H1 (cell line): ENCODE measurements around the gene EML1. TPM values are rescaled to one million over a fixed set of nuclear protein-coding genes. Genes with fewer than 3 reads are reported as not detected.

Source experiments
- CTCF ChIA-PET: fragments of 300-600 bp; sonication (Branson Sonifier 250); formaldehyde crosslinking; loops from one replicate; lab custom pipeline; 2021; ENCODE audit not compliant: partially characterized antibody; lab: Charles Lee
- POLR2A ChIA-PET: fragments of 300-600 bp; sonication (Branson Sonifier 250); formaldehyde crosslinking; loops from one replicate; lab custom pipeline; 2021; ENCODE audit warnings: inconsistent platforms; ENCODE audit not compliant: partially characterized antibody; lab: Charles Lee
- DNase-seq, 2 experiments: peaks; one replicate each; pipeline versions ENCODE4 v3.0.0 to v3.0.0-alpha.2; 2010 to 2022; ENCODE audit warnings: low spot score in 2 of 2, low read depth in 1 of 2, mixed read lengths in 1 of 2
- FAIRE-seq: peaks from 2 replicates; lab custom pipeline; 2011; peaks lifted over from hg19 to GRCh38; lab: Jason Lieb, UNC
- H2AFZ ChIP-seq: 2 replicates; pipeline ENCODE4 v1.8.1; 2012; ENCODE audit warnings: low read length, inconsistent platforms
- H2AK5ac ChIP-seq: 2 replicates; pipeline ENCODE4 v1.6.1; 2013; ENCODE audit warnings: low read depth, low read length
- H2BK120ac ChIP-seq: replicated peaks from 2 replicates; pipeline ENCODE3; 2013; ENCODE audit warnings: low read depth, low read length, inconsistent platforms
- H2BK12ac ChIP-seq: 2 replicates; pipeline ENCODE4 v1.6.1; 2013; ENCODE audit warnings: low read depth, low read length
- H2BK15ac ChIP-seq: 2 replicates; pipeline ENCODE4 v1.6.1; 2013; ENCODE audit warnings: low read length
- H2BK20ac ChIP-seq: 2 replicates; pipeline ENCODE4 v1.6.1; 2013; ENCODE audit warnings: low read length
- H2BK5ac ChIP-seq: 2 replicates; pipeline ENCODE4 v1.6.1; 2013; ENCODE audit warnings: low read depth, low read length
- H3K14ac ChIP-seq: 2 replicates; pipeline ENCODE4 v1.6.1; 2013; ENCODE audit warnings: inconsistent platforms; ENCODE audit not compliant: insufficient read length
- H3K18ac ChIP-seq: 2 replicates; pipeline ENCODE4 v1.6.1; 2013; ENCODE audit warnings: low read length; ENCODE audit errors: extremely low read depth
- H3K23ac ChIP-seq: 2 replicates; pipeline ENCODE4 v1.6.1; 2013; ENCODE audit warnings: inconsistent platforms; ENCODE audit not compliant: insufficient read length
- H3K23me2 ChIP-seq: 2 replicates; pipeline ENCODE4 v1.6.1; 2013; ENCODE audit warnings: low read depth, low read length
- H3K27ac ChIP-seq: 2 replicates; pipeline ENCODE4 v1.6.1; 2011; ENCODE audit warnings: low read depth, low read length, inconsistent platforms
- H3K27me3 ChIP-seq, 4 experiments: replicated peaks in 1 of 4; 1 replicate in 1 of 4; 2 replicates in 3 of 4; pipeline versions ENCODE4 v1.6.1 to v1.8.1; 2011 to 2013; ENCODE audit warnings: low read length in 3 of 4, mild to moderate bottlenecking in 3 of 4, inconsistent platforms in 2 of 4, mixed read lengths in 2 of 4, moderate library complexity in 1 of 4; ENCODE audit not compliant: control insufficient read depth in 3 of 4, insufficient read depth in 3 of 4; ENCODE audit errors: extremely low read depth in 1 of 4
- H3K36me3 ChIP-seq, 4 experiments: 2 replicates each; pipeline versions ENCODE4 v1.6.1 to v1.8.1; 2011 to 2013; ENCODE audit warnings: mild to moderate bottlenecking in 4 of 4, low read length in 3 of 4, moderate library complexity in 2 of 4, control low read depth in 1 of 4, inconsistent platforms in 1 of 4; ENCODE audit not compliant: insufficient read depth in 4 of 4, control insufficient read depth in 2 of 4
- H3K4ac ChIP-seq: replicated peaks from 2 replicates; pipeline ENCODE3; 2013; ENCODE audit warnings: low read length, low read depth, mixed read lengths, inconsistent platforms; ENCODE audit not compliant: insufficient read length
- H3K4me1 ChIP-seq, 4 experiments: replicated peaks in 1 of 4; 1 replicate in 1 of 4; 2 replicates in 3 of 4; pipeline versions ENCODE4 v1.6.1 to v1.8.1; 2011 to 2013; ENCODE audit warnings: low read length in 3 of 4, inconsistent platforms in 2 of 4, mixed read lengths in 1 of 4; ENCODE audit not compliant: insufficient read depth in 4 of 4, control insufficient read depth in 3 of 4
- H3K4me2 ChIP-seq, 2 experiments: 2 replicates each; pipeline versions ENCODE4 v1.6.1 to v1.8.1; 2011 to 2013; ENCODE audit warnings: low read depth in 2 of 2, low read length in 2 of 2, control low read depth in 1 of 2, inconsistent platforms in 1 of 2, mild to moderate bottlenecking in 1 of 2; ENCODE audit not compliant: insufficient read depth in 1 of 2
- H3K4me3 ChIP-seq, 4 experiments: fragments of 200-600, 300-600 bp in 1 of 4; sonication (generic), shearing (Covaris generic), sonication (Bioruptor Twin) in 1 of 4; 2 replicates each; pipeline versions ENCODE4 v1.5.1 to v1.8.1; 2011 to 2016; ENCODE audit warnings: low read length in 4 of 4, low read depth in 3 of 4, control low read depth in 2 of 4, inconsistent platforms in 2 of 4, mild to moderate bottlenecking in 2 of 4, mixed read lengths in 1 of 4, moderate library complexity in 1 of 4; ENCODE audit not compliant: insufficient read depth in 2 of 4; ENCODE audit errors: extremely low read depth in 1 of 4
- H3K56ac ChIP-seq: replicated peaks from 2 replicates; pipeline ENCODE3; 2013; ENCODE audit warnings: low read depth, mild to moderate bottlenecking, mixed read lengths, low read length, inconsistent platforms; ENCODE audit not compliant: insufficient read length
- H3K79me1 ChIP-seq: 2 replicates; pipeline ENCODE4 v1.6.1; 2013; ENCODE audit warnings: low read depth, low read length, control low read depth
- H3K79me2 ChIP-seq, 2 experiments: 2 replicates each; pipeline versions ENCODE4 v1.6.1 to v1.8.1; 2012 to 2013; ENCODE audit warnings: low read length in 2 of 2, mild to moderate bottlenecking in 2 of 2, inconsistent platforms in 1 of 2; ENCODE audit not compliant: insufficient read depth in 2 of 2, control insufficient read depth in 1 of 2
- H3K9ac ChIP-seq, 4 experiments: replicated peaks in 1 of 4; 1 replicate in 1 of 4; 2 replicates in 3 of 4; pipeline versions ENCODE4 v1.6.1 to v1.8.1; 2011 to 2013; ENCODE audit warnings: low read depth in 3 of 4, low read length in 3 of 4, control low read depth in 2 of 4, mild to moderate bottlenecking in 2 of 4, moderate library complexity in 2 of 4, inconsistent platforms in 1 of 4; ENCODE audit errors: extremely low read depth in 1 of 4
- H3K9me3 ChIP-seq, 2 experiments: 2 replicates each; pipeline versions ENCODE4 v1.6.1 to v1.8.1; 2012 to 2013; ENCODE audit warnings: mild to moderate bottlenecking in 2 of 2, moderate library complexity in 2 of 2, control low read depth in 1 of 2, inconsistent platforms in 1 of 2, low read depth in 1 of 2, low read length in 1 of 2, mixed read lengths in 1 of 2; ENCODE audit not compliant: insufficient read depth in 2 of 2
- H4K20me1 ChIP-seq, 2 experiments: replicated peaks in 1 of 2; 2 replicates each; pipeline versions ENCODE3 to v1.8.1; 2011 to 2013; ENCODE audit warnings: inconsistent platforms in 2 of 2, low read length in 2 of 2, mild to moderate bottlenecking in 1 of 2; ENCODE audit not compliant: insufficient read depth in 2 of 2, control insufficient read depth in 1 of 2
- H4K5ac ChIP-seq: 2 replicates; pipeline ENCODE4 v1.6.1; 2013; ENCODE audit warnings: low read length, low read depth, mixed read lengths, inconsistent platforms; ENCODE audit not compliant: insufficient read length
- H4K8ac ChIP-seq: 2 replicates; pipeline ENCODE4 v1.8.0; 2013; ENCODE audit warnings: mild to moderate bottlenecking, moderate library complexity, low read length, inconsistent platforms; ENCODE audit not compliant: insufficient read depth; ENCODE audit errors: extremely low read depth
- H4K91ac ChIP-seq: replicated peaks from 2 replicates; pipeline ENCODE3; 2013; ENCODE audit warnings: low read length, mixed read lengths, inconsistent platforms; ENCODE audit not compliant: insufficient read length
- ASH2L ChIP-seq: fragments of 200-600, 300-600 bp; sonication (generic); IDR thresholded peaks from one replicate; pipeline ENCODE4 v1.7.1; 2017; ENCODE audit warnings: low read length
- BCL11A ChIP-seq, 2 experiments: IDR thresholded peaks; one replicate each; pipeline ENCODE4 v1.6.1; 2011; ENCODE audit warnings: low read depth in 2 of 2, low read length in 2 of 2, mild to moderate bottlenecking in 2 of 2
- HDAC6 ChIP-seq: IDR thresholded peaks from one replicate; pipeline ENCODE4 v1.7.1; 2012; ENCODE audit warnings: low read depth, mild to moderate bottlenecking, inconsistent platforms, low read length, moderate library complexity
- KDM4A ChIP-seq: IDR thresholded peaks from one replicate; pipeline ENCODE4 v1.7.1; 2012; ENCODE audit warnings: low read depth, mild to moderate bottlenecking, moderate library complexity, low read length, inconsistent platforms; ENCODE audit not compliant: severe bottlenecking
- POLR2AphosphoS5 ChIP-seq: IDR thresholded peaks from 2 replicates; pipeline ENCODE4 v1.6.1; 2011; ENCODE audit warnings: low read depth, low read length
- SUZ12 ChIP-seq: fragments of 200-600 bp; sonication (generic); IDR thresholded peaks from 2 replicates; pipeline ENCODE4 v1.6.1; 2012; ENCODE audit warnings: mild to moderate bottlenecking, inconsistent platforms, low read length, moderate library complexity, mixed read lengths
- TCF12 ChIP-seq: IDR thresholded peaks from 2 replicates; pipeline ENCODE4 v1.6.1; 2011; ENCODE audit warnings: low read depth, mild to moderate bottlenecking, low read length
- TEAD4 ChIP-seq: IDR thresholded peaks from 2 replicates; pipeline ENCODE4 v1.6.1; 2012; ENCODE audit warnings: low read depth, low read length, inconsistent platforms, mixed read lengths
- WGBS, 2 experiments: shearing (Covaris generic) in 1 of 2; methylation state at CpG; one replicate each; pipeline versions ENCODE4 v1.1.6 to v1.1.7; 2013 to 2015; ENCODE audit warnings: low lambda C conversion rate in 2 of 2, mixed read lengths in 2 of 2, inconsistent platforms in 1 of 2, low coverage in 1 of 2, missing lambda C conversion rate in 1 of 2; ENCODE audit not compliant: insufficient replicate concordance in 2 of 2, insufficient coverage in 1 of 2, insufficient read length in 1 of 2; ENCODE audit errors: extremely low coverage in 1 of 2, missing lambda C conversion rate in 1 of 2; 5-methylcytosine and 5-hydroxymethylcytosine counted together
- polyA plus RNA-seq, 7 experiments: library from polyadenylated mRNA; depleted of rRNA in 3 of 7; stranded (reverse) in 5 of 7; unstranded in 2 of 7; fragments of >200 nt in 5 of 7; fragments of 200-250 nt in 2 of 7; gene quantifications; 1 replicate in 5 of 7; 2 replicates in 1 of 7; 4 replicates in 1 of 7; pipeline versions ENCODE4 v1.2.1 to v1.2.3, GENCODE V29; 2011 to 2013; ENCODE audit warnings: missing spikeins in 2 of 7, mixed read lengths in 2 of 7
- total RNA-seq: library from RNA; stranded (reverse); fragmentation: NEBNext Ultra II Directional; extraction: Animal tissue kit (Norgen Biotek cat#: 25700); gene quantifications from 2 replicates; pipeline ENCODE4 v1.2.1, GENCODE V29; 2021

Gene EML1
- total and polyA plus RNA-seq, 2 of the 8 experiments (the other 6 are each of a cell fraction or from before 2014, with no cell fraction given): 11.1 to 24.7 TPM

GRCh38 chr14:99747167-99747566 lies 46.0 kb upstream of the EML1 start:
- 86% methylated on average over 6 of the region's 7 CpGs; no CpG with 5 or more reads in 1 of the 2 experiments for WGBS, 2 experiments
- POLR2A ChIA-PET: no interaction called here

More at GRCh38 chr14:99747167-99747566, 46.0 kb upstream of the EML1 start:
- no peak overlapping the region for H2AK5ac ChIP-seq
- H3K56ac ChIP-seq: no peak overlapping the region
- no peak overlapping the region for H3K18ac ChIP-seq
- H4K5ac ChIP-seq: no peak overlapping the region
- H4K8ac ChIP-seq: no peak overlapping the region
- no peaks in the 10 kb centered on the region for H4K20me1 ChIP-seq
- DNase-seq (no peak), FAIRE-seq (no peak)
- no peak for TF ChIP-seq SUZ12
- no peak for TF ChIP-seq ASH2L
- TF ChIP-seq BCL11A (IDR thresholded peaks at IDR 0.05; ENCODE audit: low read depth in 2 of 2, low read length in 2 of 2): no peak
- no peak for TF ChIP-seq POLR2AphosphoS5
- no peak for TF ChIP-seq TEAD4
- no peak for TF ChIP-seq HDAC6
- TF ChIP-seq KDM4A: no peak
- no peak for TF ChIP-seq TCF12
- peaks cover 4 to 13% (median 6%) of the 10 kb centered on the region in 4 experiments for H3K4me1 ChIP-seq
- H3K4me2 ChIP-seq: no peak overlapping the region
- CTCF ChIA-PET: interaction anchor here (0.6 to 17.3 kb wide), 6 partner anchors 14 to 141 kb away, joined by 3 to 237 read pairs (median 4); no protein-coding TSS in a partner anchor
- H3K4me3 ChIP-seq: no peak overlapping the region
- H3K9me3 ChIP-seq: no peaks in the 10 kb centered on the region
- H3K23me2 ChIP-seq: no peaks in the 10 kb centered on the region; the same call in 1 of the 2 replicates
- H3K36me3 ChIP-seq: no peaks in the 10 kb centered on the region
- H2BK5ac ChIP-seq: no peak overlapping the region
- no peak overlapping the region for H3K4ac ChIP-seq
- H2BK120ac ChIP-seq: no peak overlapping the region
- no peak overlapping the region for H2BK12ac ChIP-seq
- no peaks in the 10 kb centered on the region for H3K79me2 ChIP-seq
- no peaks in the 10 kb centered on the region; a peak in 2 of 7 replicates for H3K27me3 ChIP-seq
- H2BK20ac ChIP-seq: no peak overlapping the region
- no peaks in the 10 kb centered on the region for H3K79me1 ChIP-seq
- H3K9ac ChIP-seq: no peak overlapping the region
- no peak overlapping the region for H3K27ac ChIP-seq
- H3K23ac ChIP-seq: no peak overlapping the region
- no peak overlapping the region for H4K91ac ChIP-seq
- no peak overlapping the region for H2BK15ac ChIP-seq
- no peak overlapping the region for H3K14ac ChIP-seq
- no peak overlapping the region for H2AFZ ChIP-seq
